ENCODE results near the gene SH3BP4.

SH3BP4 gene

DNA sequence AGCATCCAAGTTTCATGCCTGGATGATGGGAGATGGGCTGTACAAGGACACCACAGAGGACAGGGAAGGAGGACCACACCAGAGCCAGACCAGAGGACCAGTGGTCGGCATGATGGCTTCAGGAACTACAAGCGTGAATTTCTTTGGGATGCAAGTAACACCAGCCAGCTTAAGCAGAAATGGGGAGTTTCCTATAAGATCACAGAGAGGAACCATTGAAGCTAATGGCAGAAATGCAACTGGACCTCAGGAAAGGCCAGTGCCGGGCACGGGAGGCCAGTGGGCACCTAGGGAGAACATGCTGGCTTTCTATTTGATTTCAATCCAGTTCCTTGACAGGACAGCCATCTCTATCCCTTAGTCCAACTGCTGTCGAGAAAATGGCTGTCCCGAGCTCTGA, 145.4 kb downstream of the SH3BP4 start:
- DNase-seq = no peak

GRCh38 chr2:235098269-235098668, 146.5 kb downstream of the SH3BP4 start:
- no peak for DNase-seq

DNA sequence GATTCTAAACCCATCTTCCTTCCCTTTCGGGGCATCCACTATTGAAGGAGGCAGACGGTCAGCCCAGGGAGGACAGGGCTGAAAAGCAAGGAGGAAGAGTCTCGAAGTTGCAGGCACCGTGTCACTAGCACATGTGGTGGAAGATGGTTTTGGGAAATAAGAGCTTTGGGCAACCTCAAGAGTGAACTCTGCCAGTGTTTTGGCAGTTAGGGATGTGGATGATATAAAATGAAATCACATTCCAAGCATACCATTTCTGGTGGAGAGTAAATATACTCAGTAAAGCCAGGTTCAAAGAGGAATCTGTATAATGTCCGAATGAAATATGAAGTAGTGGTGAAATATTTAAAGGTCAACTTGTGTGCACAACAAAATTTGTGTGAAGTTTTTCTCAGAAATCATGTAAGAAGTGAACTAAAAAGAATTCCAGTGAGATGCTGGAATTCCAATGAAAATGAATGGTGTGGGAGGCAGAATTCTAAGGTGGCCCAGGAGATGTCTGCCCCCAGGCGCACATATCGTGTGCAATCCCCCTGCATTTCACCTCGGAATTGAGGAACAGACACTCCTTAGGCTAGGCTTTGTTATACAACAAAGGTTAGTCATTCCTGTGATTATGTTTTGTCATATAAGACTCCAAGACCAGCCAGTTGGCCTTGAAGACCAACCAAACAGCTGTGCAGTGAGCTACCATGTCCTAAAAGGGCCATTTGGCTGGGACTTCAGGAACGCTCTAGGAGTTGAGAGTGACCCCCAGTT, 147.1 kb downstream of the SH3BP4 start:
- no peak for DNase-seq

- DNase-seq = no peak
Measured at GRCh38 chr2:235102896-235103295, 151.1 kb downstream of the SH3BP4 start.

All from central memory CD4-positive, alpha-beta T cell (primary cell).